ENCODE data around the gene VWC2L. TPM values are rescaled to one million over a fixed set of nuclear protein-coding genes. Genes with fewer than 3 reads are reported as not detected.

VWC2L gene
- total and polyA plus RNA-seq, 2 donors (not counting 3 experiments of a cell fraction or from before 2014, with no cell fraction given) = not detected

GRCh38 chr2:214376618-214377285, 34.1 kb upstream of the VWC2L start:
- DNase-seq (ENCODE audit: low read depth, low spot score) (no peak), FAIRE-seq (no peak)
- no peaks in the 10 kb centered on the region for H3K27me3 ChIP-seq (ENCODE audit: control insufficient read depth in 2 of 2, insufficient read depth in 2 of 2, low read length in 2 of 2)
- no peak overlapping the region for H3K4me3 ChIP-seq (replicated peaks in 1 of 3; ENCODE audit: insufficient read depth in 1 of 3, low read depth in 1 of 3, low read length in 3 of 3)
- no peak for TF ChIP-seq POLR2A (IDR thresholded peaks at IDR 0.05; ENCODE audit: low read depth, low read length)
- TF ChIP-seq GATA2 (IDR thresholded peaks at IDR 0.05; ENCODE audit: insufficient read depth, insufficient read length, low read depth, low read length) = no peak
- TF ChIP-seq CTCF (IDR thresholded peaks at IDR 0.05; ENCODE audit: extremely low read depth in 1 of 2, insufficient read depth in 1 of 2, low read depth in 1 of 2, low read length in 2 of 2) = no peak
- TF ChIP-seq POLR2AphosphoS5 (IDR thresholded peaks at IDR 0.05; ENCODE audit: insufficient read depth, low read depth, low read length) = no peak
- TF ChIP-seq FOS (IDR thresholded peaks at IDR 0.05; ENCODE audit: borderline replicate concordance, insufficient read depth, low read length) = no peak
- no peak for TF ChIP-seq JUN (IDR thresholded peaks at IDR 0.05; ENCODE audit: borderline replicate concordance, insufficient read depth, insufficient read length, low read depth)
- no peak for TF ChIP-seq MAX (IDR thresholded peaks at IDR 0.05; ENCODE audit: insufficient read depth, insufficient read length)
- no peak for TF ChIP-seq MYC (IDR thresholded peaks at IDR 0.05; ENCODE audit: low read depth, low read length)
- no peak for TF ChIP-seq EZH2 (IDR thresholded peaks at IDR 0.05; ENCODE audit: borderline replicate concordance, low read depth, low read length, severe bottlenecking)
- H3K79me2 ChIP-seq (ENCODE audit: control insufficient read depth, insufficient read depth, low read length) = no peaks in the 10 kb centered on the region
- no peaks in the 10 kb centered on the region for H3K36me3 ChIP-seq (ENCODE audit: control insufficient read depth in 2 of 2, extremely low read depth in 1 of 2, insufficient read depth in 2 of 2, low read length in 2 of 2)
- H3K9me1 ChIP-seq (replicated peaks; ENCODE audit: control insufficient read depth, extremely low read depth, insufficient read depth, low read length) = no peaks in the 10 kb centered on the region
- ChIA-PET CTCF (no interaction called here), POLR2A (no interaction called here)
- dilution Hi-C loops (cut with MboI; ENCODE audit: extremely low pct_ligation_motif_present, low sequenced_read_pairs) (no loop called here), intact Hi-C loops (cut with micrococcal nuclease) (no loop called here)
- H3K9ac ChIP-seq (replicated peaks; ENCODE audit: extremely low read depth, insufficient read depth, low read length) = no peak overlapping the region
- no peaks in the 10 kb centered on the region for H4K20me1 ChIP-seq (replicated peaks; ENCODE audit: control insufficient read depth, extremely low read depth, insufficient read depth, low read length)
- H3K4me1 ChIP-seq (ENCODE audit: control insufficient read depth, extremely low read depth, insufficient read depth, low read length) = no peaks in the 10 kb centered on the region
- no peak overlapping the region for H2AFZ ChIP-seq (ENCODE audit: low read depth, low read length)
- H3K4me2 ChIP-seq (ENCODE audit: insufficient read depth, low read length) = no peak overlapping the region
- H3K27ac ChIP-seq (ENCODE audit: insufficient read depth, low read depth, low read length) = no peak overlapping the region
- BruUV-seq (replicated peaks) = no TSS peak
- H3K9me3 ChIP-seq (replicated peaks; ENCODE audit: control insufficient read depth, insufficient read depth, low read length) = no peaks in the 10 kb centered on the region
